ENCODE results near the gene LRBA.

DNA sequence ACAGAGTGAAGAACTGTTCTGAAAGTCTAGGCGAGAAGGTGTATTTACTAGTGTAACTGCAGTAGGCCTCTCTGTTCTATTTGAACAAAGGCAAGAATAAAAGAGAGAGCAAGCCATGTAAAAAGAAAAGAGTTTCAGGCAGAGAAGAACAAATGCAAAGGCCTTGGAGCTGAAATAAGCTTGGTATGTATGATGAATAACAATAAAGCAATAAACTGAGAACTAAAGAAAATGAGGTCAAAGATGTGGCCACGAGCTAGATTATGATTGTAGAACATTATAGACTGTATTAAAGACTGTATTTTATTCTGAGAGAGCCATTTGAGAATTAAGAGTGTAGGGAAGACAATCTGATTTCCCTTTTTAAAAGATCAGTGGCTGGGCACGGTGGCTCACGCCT is 160.5 kb downstream of the LRBA start:
- TF ChIP-seq, protein P1, sequence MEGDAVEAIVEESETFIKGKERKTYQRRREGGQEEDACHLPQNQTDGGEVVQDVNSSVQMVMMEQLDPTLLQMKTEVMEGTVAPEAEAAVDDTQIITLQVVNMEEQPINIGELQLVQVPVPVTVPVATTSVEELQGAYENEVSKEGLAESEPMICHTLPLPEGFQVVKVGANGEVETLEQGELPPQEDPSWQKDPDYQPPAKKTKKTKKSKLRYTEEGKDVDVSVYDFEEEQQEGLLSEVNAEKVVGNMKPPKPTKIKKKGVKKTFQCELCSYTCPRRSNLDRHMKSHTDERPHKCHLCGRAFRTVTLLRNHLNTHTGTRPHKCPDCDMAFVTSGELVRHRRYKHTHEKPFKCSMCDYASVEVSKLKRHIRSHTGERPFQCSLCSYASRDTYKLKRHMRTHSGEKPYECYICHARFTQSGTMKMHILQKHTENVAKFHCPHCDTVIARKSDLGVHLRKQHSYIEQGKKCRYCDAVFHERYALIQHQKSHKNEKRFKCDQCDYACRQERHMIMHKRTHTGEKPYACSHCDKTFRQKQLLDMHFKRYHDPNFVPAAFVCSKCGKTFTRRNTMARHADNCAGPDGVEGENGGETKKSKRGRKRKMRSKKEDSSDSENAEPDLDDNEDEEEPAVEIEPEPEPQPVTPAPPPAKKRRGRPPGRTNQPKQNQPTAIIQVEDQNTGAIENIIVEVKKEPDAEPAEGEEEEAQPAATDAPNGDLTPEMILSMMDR (IDR thresholded peaks at IDR 0.05; ENCODE audit: borderline replicate concordance, extremely low read depth, low read length, poor library complexity, severe bottlenecking): no peak
- no peak for TF ChIP-seq EZH2 (IDR thresholded peaks at IDR 0.05; ENCODE audit: borderline replicate concordance, low read depth, low read length, severe bottlenecking)
